Endometrial microvascular endothelial cells (primary cell): ENCODE data around the gene C1R. TPM values are rescaled to one million over a fixed set of nuclear protein-coding genes. Genes with fewer than 3 reads are reported as not detected.
"Not testable (repeated sequence)": the region's sequence is repeated elsewhere in the genome, so short reads cannot be mapped to it uniquely, and the experiment has no call there.

Source experiments
- in situ Hi-C: cut with HindIII; loops from 2 replicates; pipeline ENCODE4 v1.10.0; 2017; ENCODE audit warnings: low sequenced_read_pairs, low pct_unique_long_range_greater_than_20kb; ENCODE audit errors: inconsistent ontology term
- total RNA-seq: library from RNA; depleted of rRNA; stranded (reverse); fragments of >200 nt; gene quantifications from one replicate; pipeline ENCODE4 v1.2.3, GENCODE V29; 2015; ENCODE audit errors: inconsistent ontology term

The C1R gene
- total RNA-seq, 1 donor from 2014 or later: 8.8 TPM

DNA sequence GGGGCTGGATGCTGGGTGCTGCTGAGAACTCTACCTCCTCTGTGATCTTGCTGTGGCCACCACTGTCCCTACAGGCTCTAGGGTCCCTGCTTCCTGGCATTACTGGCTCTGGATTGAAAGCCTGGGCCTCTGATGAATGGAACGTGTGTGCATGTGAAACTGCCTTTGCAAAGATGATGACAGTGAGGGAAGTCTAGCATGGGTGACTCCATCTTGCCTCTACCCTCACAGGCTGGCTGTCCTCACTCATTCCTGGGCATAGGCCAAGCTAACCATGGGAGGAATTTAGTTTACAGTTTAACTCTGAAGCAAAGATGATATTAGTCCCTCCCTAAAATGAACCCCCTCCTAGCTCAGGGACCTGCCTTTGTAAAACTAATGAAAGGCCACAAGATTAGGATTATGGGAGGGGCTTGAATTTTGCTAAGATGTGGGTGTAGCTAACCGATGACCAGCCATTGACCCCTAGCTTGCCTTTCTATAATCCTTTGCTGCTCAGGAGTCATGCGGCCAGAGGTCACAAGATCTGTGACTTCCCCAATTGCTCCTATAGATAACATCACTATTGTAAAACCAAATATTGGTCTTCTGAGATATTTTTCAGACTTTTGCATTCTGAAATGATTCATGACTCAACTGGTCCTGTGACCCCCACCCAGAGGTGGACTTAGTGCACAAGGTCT, 33.9 kb downstream of the C1R start:
- in situ Hi-C loops: no loop called here

DNA sequence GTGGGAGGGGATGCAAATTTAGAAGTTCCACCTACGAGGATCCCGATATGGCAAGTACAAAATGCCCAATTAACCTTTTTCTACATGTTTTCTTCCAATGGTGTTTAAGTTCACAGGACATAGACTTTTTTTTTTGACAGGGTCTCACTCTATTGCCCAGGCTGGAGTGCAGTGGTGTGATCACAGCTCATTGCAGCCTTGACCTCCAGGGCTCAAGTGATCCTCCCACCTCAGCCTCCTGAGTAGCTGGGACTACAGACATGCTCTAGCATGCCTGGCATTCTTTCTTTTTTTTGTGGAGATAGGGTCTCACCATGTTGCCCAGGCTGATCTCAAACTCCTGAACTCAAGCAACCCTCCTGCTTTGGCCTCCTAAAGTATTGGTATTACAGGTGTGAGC, 36.5 kb downstream of the C1R start:
- in situ Hi-C loops: not testable (repeated sequence)

DNA sequence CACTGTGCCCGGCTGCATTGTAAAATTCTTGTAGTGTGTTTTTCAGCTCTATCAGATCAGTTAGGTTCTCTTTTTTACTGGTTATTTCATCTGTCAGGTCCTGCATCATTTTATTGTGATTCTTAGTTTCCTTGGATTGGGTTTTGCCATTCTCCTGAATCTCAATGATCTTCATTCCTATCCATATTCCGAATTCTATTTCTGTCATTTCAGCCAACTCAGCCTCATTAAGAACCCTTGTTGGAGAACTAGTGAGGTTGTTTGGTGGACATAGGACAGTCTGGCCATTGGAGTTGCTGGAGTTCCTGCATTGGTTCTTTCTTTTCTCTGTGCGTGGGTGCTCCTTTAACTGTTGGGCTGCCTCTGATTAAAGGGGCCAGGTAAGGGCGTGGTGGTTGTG, 37.3 kb downstream of the C1R start:
- in situ Hi-C loops: no loop called here

DNA sequence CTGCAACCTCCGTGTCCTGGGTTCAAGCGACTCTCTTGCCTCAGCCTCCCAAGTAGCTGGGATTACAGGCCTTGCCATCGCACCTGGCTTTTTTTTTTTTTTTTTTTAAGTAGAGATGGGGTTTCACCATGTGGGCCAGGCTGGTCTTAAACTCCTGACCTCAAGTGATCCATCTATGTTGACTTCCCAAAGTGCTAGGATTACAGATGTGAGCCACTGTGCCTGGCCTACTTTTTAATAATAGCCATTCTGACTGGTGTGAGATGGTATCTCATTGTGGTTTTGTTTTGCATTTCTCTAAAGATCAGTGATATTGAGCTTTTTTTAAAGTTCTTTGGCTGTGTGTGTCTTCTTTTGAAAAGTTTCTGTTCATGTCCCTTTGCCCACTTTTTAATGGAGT, 42.3 kb downstream of the C1R start:
- in situ Hi-C loops: not testable (repeated sequence)

DNA sequence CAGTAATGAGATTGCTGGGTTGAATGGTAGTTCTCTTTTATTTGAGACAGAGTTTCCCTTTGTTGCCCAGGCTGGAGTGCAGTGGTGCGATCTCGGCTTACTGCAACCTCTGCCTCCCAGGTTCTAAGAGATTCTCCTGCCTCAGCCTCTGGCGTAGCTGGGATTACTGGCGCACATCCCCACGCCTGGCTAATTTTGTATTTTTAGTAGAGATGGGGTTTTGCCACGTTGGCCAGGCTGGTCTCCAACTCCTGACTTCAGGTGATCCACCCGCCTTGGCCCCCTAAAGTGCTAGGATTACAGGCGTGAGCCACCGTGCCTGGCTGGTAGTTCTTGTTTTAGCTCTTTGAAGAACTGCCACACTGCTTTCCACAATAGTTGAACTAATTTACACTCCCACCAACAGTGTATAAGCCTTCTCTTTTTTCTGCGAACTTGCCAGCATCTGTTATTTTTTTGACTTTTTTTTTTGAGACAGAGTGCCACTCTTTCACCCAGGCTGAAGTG, 42.7 kb downstream of the C1R start:
- in situ Hi-C loops: not testable (repeated sequence)

DNA sequence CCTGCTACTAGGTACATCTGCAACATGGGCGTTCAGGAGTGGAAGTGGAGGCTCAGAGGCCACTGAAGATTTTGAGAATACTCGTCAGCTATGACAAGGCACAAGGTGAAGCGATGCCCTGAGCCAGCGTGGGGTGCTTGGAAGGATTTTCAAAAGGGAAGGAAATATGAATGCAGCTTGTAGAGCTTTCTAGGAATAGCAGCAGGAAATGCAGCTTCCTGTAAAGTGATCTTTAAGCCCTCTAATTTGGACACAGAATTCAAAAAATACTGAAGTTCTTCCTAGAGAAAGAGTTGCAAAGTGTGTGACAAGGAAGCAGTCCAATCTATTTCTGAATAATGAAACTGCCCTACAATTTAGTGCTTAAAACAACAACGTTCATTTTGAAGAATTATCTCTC, 44.9 kb downstream of the C1R start:
- in situ Hi-C loops: no loop called here

DNA sequence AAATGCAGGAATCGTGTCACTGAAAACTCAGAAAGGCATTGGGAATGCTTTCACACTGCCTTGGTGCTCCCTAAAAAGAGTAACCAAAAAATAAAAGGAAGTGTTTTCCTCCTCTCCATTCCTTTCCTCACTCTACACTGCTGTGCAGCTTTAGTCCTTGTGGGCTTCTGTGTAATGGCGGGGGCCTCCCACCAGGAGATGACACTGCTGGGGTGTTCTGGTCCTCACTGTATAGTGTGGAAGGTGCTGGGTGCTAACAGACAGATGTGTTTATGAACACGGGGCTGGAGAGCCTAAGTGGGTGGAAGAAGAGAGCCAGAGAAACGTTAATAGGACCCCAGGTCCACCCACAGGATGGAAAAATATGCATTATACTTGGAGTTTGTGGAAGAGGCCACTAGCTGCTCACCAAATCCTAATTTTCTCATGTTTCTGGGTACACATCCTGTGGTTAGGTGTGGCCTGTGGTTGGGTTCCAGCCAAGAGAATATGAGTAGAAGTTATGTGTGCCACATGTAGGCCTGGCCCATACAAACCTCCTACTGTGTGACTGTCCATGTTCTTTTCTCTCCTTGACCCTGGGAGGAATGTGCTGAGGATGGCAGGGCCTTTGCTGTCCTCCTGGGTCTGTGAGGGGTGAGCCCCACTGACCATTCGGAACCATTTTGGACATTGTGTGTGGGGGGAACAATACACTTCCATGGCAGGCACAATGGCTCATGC, 45.7 kb downstream of the C1R start:
- in situ Hi-C loops: no loop called here

DNA sequence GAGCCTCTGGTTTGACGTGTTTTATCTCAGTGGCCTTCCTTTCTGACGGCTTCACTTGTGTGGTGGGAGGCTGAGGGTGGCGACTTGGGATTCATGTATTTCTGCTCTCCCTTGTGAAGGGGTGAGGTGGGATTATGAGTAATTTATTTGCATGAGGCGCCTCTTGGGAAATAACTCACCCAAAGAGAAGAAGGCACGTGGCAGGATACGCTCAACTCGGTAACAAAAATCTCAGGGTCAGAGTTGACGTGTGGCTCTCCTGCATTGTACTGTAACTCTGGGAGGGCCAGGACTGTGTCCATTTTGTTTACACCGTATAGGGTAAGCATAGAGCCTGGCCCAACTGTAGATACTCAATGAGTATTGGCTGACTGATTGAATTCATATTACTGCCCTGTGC, 46.3 kb downstream of the C1R start:
- in situ Hi-C loops: no loop called here

DNA sequence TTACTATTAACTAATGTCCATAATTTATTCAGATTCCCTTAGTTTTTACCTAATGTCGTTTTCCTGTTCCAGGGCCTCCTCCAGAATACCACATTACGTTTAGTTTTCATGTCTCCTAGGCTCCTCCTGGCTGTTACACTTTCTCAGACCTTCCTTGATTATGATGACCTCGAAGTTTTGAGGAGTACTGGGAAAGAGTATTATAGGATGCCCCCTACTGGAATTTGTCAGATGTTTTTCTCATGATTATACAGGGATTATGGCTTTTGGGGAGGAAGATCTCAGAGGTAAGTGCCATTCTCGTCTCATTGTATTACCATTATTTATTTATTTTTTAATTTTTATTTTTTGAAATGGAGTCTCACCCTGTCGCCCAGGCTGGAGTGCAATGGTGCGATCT, 49.4 kb downstream of the C1R start:
- in situ Hi-C loops: no loop called here

DNA sequence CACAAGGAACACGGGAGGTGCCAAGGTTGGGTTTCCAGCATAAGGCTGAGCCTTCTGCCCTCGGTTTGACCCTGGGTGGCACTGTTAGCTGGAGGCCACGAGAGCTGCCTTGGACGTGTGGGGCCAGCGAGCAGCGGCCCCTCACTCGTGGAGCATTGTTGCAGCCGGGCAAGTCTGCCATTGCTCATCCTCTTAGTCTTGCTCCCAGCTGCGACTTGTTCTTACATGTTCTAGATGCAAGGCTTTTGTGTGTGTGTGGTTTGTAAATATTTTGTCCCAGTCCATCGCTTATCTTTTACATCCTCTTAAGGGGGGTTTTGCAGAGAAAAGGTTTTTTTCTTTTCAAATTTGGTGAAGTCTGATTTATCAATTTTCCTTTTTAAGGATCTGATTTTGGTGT, 52.8 kb downstream of the C1R start:
- in situ Hi-C loops: no loop called here

DNA sequence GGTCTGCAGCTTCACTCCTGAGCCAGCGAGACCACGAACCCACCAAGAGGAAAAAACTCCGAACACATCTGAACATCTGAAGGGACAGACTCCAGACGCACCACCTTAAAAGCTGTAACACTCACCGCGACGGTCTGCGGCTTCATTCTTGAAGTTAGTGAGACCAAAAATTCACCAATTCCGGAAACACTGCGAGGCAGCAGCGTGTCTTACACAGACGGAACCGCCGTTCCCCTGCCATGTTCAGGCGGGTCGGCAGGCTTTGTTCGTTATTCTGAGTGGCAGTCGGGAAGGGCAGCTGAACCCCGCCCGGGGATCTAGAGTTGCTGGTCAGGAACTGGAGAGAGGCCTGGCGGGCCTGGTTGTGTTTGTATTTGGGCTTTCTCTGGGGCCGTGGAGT, 53.7 kb downstream of the C1R start:
- in situ Hi-C loops: no loop called here

DNA sequence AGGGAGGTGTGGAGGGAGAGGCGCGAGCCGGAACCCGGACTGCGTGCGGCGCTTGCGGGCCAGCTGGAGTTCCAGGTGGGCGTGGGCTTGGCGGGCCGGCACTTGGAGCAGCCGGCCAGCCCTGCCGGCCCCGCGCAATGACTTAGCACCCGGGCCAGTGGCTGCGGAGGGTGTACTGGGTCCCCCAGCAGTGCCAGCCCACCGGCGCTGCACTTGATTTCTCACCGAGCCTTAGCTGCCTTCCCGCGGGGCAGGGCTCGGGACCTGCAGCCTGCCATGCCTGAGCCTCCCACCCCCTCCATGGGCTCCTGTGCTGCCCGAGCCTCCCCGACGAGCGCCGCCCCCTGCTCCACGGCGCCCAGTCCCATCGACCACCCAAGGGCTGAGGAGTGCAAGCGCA, 54.8 kb downstream of the C1R start:
- in situ Hi-C loops: not testable (repeated sequence)

DNA sequence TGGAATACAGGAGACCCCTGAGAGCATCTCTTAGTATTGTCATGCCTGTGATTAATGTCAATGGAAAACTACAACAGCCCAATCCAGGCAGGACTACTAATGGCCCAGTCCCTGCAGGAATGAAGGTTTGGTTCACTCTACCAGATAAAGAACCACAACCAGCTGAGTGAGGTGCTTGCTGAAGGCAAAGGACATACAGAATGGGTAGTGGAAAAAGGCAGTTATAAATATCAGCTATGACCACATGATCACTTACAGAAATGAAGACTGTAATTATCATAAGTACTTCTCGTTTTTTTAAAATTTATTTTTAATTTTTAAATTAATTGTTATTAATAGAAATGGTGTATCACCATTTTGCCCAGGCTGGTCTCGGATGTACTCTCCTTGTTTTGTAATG, 56.8 kb downstream of the C1R start:
- in situ Hi-C loops: no loop called here

DNA sequence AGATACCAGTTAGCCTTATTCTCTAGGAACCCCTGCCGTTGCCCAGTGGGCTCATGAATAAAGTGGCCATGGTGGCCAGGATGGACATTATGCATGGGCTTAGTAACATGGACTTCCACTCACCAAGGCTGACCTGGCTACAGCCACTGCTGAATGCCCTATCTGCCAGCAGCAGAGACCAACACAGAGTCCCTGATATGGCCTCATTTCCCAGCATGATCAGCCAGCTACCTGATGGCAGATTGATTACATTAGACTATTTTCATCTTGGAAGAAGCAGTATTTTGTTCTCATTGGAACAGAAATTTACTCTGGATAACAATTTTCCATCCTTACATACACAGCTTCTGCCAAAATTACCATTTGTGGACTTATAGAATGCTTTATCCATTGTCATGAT, 57.8 kb downstream of the C1R start:
- in situ Hi-C loops: no loop called here

DNA sequence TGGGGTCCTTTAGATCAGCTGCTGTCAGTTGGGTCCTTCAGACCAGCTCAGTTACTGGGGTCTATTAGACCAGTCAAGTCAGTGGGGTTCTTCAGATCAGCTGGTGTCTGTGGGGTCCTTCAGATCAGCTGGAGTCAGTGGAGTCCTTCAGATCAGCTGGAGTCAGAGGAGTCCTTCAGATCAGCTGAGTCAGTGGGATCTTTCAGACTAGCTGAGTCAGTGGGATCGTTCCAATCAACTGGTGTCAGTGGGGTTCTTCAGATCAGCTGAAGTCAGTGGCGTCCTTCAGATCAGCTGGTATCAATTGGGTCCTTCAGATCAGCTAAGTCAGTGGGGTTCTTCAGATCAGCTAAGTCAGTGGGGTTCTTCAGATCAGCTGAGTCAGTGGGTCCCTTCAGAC, 59.3 kb downstream of the C1R start:
- in situ Hi-C loops: no loop called here

DNA sequence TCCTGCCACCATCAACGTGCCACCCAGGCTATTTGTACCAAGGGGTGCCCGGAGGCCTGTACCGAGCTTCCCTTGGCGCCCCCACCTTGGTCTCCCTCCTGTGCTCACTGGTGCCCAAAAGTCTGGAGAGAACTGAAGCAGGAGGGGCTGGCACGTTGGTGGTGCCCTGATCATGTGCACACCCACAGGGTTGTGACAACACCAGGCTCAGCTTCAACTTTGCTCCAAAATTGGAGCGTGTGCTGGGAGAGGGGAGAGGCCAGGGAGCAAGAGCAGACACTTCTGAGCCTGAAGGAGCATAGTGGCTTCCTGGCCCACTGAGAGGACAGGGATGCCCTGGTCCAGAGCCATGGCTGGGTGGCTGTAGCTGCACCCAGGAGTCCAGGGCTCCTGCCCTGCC, 60.9 kb downstream of the C1R start:
- in situ Hi-C loops: no loop called here

Other genes with a start within 250 kb of the C1R start
- 50.0 TPM for gene CDCA3, start 241.2 kb downstream of the C1R start, total RNA-seq
- 102 TPM for gene USP5, start 240.3 kb downstream of the C1R start, total RNA-seq
- 1,455 TPM for gene TPI1, start 224.9 kb downstream of the C1R start, total RNA-seq
- gene SPSB2, start 219.1 kb downstream of the C1R start, total RNA-seq: 2.1 TPM
- 5.9 TPM for gene LRRC23, start 187.6 kb downstream of the C1R start, total RNA-seq
- 9.8 TPM for gene ENO2, start 177.9 kb downstream of the C1R start, total RNA-seq
- gene ATN1, start 164.5 kb downstream of the C1R start, total RNA-seq: 26.8 TPM
- gene RNU7-1, start 148.6 kb downstream of the C1R start, total RNA-seq: not detected
- gene C12orf57, start 148.4 kb downstream of the C1R start, total RNA-seq: 127 TPM
- 0.09 TPM for gene PTPN6, start 141.1 kb downstream of the C1R start, total RNA-seq
- 301 TPM for gene PHB2, start 121.8 kb downstream of the C1R start, total RNA-seq
- 39.9 TPM for gene EMG1, start 121.5 kb downstream of the C1R start, total RNA-seq
- 28.2 TPM for gene LPCAT3, start 74.0 kb downstream of the C1R start, total RNA-seq
- gene C1S, start 31.7 kb downstream of the C1R start, total RNA-seq: not detected
- gene C1RL, start 16.8 kb upstream of the C1R start, total RNA-seq: 22.3 TPM
- gene RBP5, start 36.4 kb upstream of the C1R start, total RNA-seq: 3.7 TPM
- 53.0 TPM for gene CLSTN3, start 37.9 kb upstream of the C1R start, total RNA-seq
- 22.8 TPM for gene PEX5, start 97.2 kb upstream of the C1R start, total RNA-seq
- not detected for gene ACSM4, start 211.6 kb upstream of the C1R start, total RNA-seq